HG02885 (cell line): ENCODE data around the gene TMEM117.
"Not testable (repeated sequence)": the region's sequence is repeated elsewhere in the genome, so short reads cannot be mapped to it uniquely, and the experiment has no call there.

Source experiments
- ATAC-seq: cut with Tn5 transposase; IDR thresholded peaks from one replicate; pipeline ENCODE4 v1.9.1; 2021; ENCODE audit warnings: mild to moderate bottlenecking; ENCODE audit not compliant: unreplicated experiment, poor library complexity

TMEM117 gene

GRCh38 chr12:44342371-44342770 lies 506.5 kb downstream of the TMEM117 start:
- ATAC-seq, result no peak

- no peak for ATAC-seq
These were observed 511.3 kb downstream of the TMEM117 start for GRCh38 chr12:44347145-44347544.

GRCh38 chr12:44357494-44357893 lies 521.6 kb downstream of the TMEM117 start:
- no peak for ATAC-seq

- no peak for ATAC-seq
These were observed 522.8 kb downstream of the TMEM117 start for GRCh38 chr12:44358636-44359035.

- no peak for ATAC-seq
These were observed 527.1 kb downstream of the TMEM117 start for GRCh38 chr12:44362947-44363346.

- ATAC-seq, result no peak
These were observed 531.3 kb downstream of the TMEM117 start for GRCh38 chr12:44367136-44367535.

GRCh38 chr12:44367916-44368315 lies 532.0 kb downstream of the TMEM117 start:
- no peak for ATAC-seq

- no peak for ATAC-seq
These were observed 534.1 kb downstream of the TMEM117 start for GRCh38 chr12:44369998-44370397.

- no peak for ATAC-seq
These were observed 535.1 kb downstream of the TMEM117 start for GRCh38 chr12:44370982-44371381.

- ATAC-seq, result no peak
These were observed 536.4 kb downstream of the TMEM117 start for GRCh38 chr12:44372259-44372658.

GRCh38 chr12:44375694-44376093 lies 539.8 kb downstream of the TMEM117 start:
- ATAC-seq, result no peak

- no peak for ATAC-seq
These were observed 541.7 kb downstream of the TMEM117 start for GRCh38 chr12:44377443-44378187.

GRCh38 chr12:44379113-44379512 lies 543.2 kb downstream of the TMEM117 start:
- not testable (repeated sequence) for ATAC-seq

GRCh38 chr12:44379831-44380230 lies 544.0 kb downstream of the TMEM117 start:
- ATAC-seq, result no peak

- ATAC-seq, result no peak
These were observed 545.0 kb downstream of the TMEM117 start for GRCh38 chr12:44380861-44381260.

GRCh38 chr12:44381341-44381740 lies 545.5 kb downstream of the TMEM117 start:
- ATAC-seq, result no peak

- ATAC-seq, result no peak
These were observed 548.3 kb downstream of the TMEM117 start for GRCh38 chr12:44384136-44384535.

- ATAC-seq, result no peak
These were observed 550.1 kb downstream of the TMEM117 start for GRCh38 chr12:44385964-44386363.

GRCh38 chr12:44387581-44387980 lies 551.7 kb downstream of the TMEM117 start:
- ATAC-seq, result no peak

- ATAC-seq, result no peak
These were observed 553.2 kb downstream of the TMEM117 start for GRCh38 chr12:44389038-44389437.

GRCh38 chr12:44389896-44390295 lies 554.0 kb downstream of the TMEM117 start:
- no peak for ATAC-seq

GRCh38 chr12:44397631-44398030 lies 561.8 kb downstream of the TMEM117 start:
- ATAC-seq, result no peak
